Activated naive CD8-positive, alpha-beta T cell treated with anti-CD3 and anti-CD28 coated beads, Interleukin-2, amount 10 ng/mL, durations not matched to agents 7 days and 5 days (primary cell): Measurements from ENCODE around the gene ADISSP. TPM values are rescaled to one million over a fixed set of nuclear protein-coding genes. Genes with fewer than 3 reads are reported as not detected.
A peak's percentile ranks its signal among the peaks of the same experiment; 100 is the strongest.

Experiments
- ATAC-seq: fragments of 150-1000 bp; cut with Tn5 transposase; one replicate; pipeline ENCODE4 v1.10.0; 2021; ENCODE audit warnings: low read depth, moderate library complexity
- POLR2A ChIA-PET: fragments of 350-600 bp; sonication (Branson Sonifier 250); formaldehyde crosslinking; loops from one replicate; lab custom pipeline; 2021; ENCODE audit warnings: antibody characterized with exemption; lab: Charles Lee
- DNase-seq: peaks from one replicate; pipeline ENCODE4 v3.0.0; 2021
- H3K27ac Mint-ChIP-seq: one replicate; pipeline ENCODE4 v1.8.0; 2022; ENCODE audit warnings: mild to moderate bottlenecking, mixed read lengths
- H3K27me3 Mint-ChIP-seq: one replicate; pipeline ENCODE4 v1.8.0; 2022; ENCODE audit warnings: mild to moderate bottlenecking, moderate library complexity, mixed read lengths
- H3K36me3 Mint-ChIP-seq: one replicate; pipeline ENCODE4 v1.8.0; 2021; ENCODE audit warnings: mild to moderate bottlenecking, mixed read lengths
- H3K4me1 Mint-ChIP-seq: one replicate; pipeline ENCODE4 v1.8.0; 2021; ENCODE audit warnings: mixed read lengths
- H3K4me3 Mint-ChIP-seq: one replicate; pipeline ENCODE4 v1.8.0; 2022; ENCODE audit warnings: mild to moderate bottlenecking, moderate library complexity, mixed read lengths
- H3K9me3 Mint-ChIP-seq: one replicate; pipeline ENCODE4 v1.8.0; 2021; ENCODE audit warnings: mixed read lengths
- total RNA-seq, 2 experiments: library from RNA; stranded (reverse); gene quantifications; one replicate each; pipeline ENCODE4 v1.2.3, GENCODE V29; 2021

ADISSP gene
- total RNA-seq, 2 experiments from 2014 or later, result 21.9 to 22.1 TPM

GRCh38 chr20:3733119-3733995 lies 34.2 kb downstream of the ADISSP start:
- Mint-ChIP-seq H3K27me3 (peaks cover 37% of the 10 kb centered on the region), H3K9me3 (no peaks in the 10 kb centered on the region)
- no peak for DNase-seq

GRCh38 chr20:3732327-3733118 lies 35.0 kb downstream of the ADISSP start, which contains the start of gene HSPA12B:
Gene HSPA12B (plus strand): TSS chr20:3732685. CDS start chr20:3738675, 5,990 bp downstream.
- peaks cover 44% of the 10 kb centered on the region for H3K27me3 Mint-ChIP-seq
- DNase-seq (no peak), ATAC-seq (no peak)
- H3K27ac Mint-ChIP-seq, result no peak within 1 kb of the TSS
- H3K36me3 Mint-ChIP-seq, result no peaks in the 10 kb centered on the region
- POLR2A ChIA-PET, result interaction anchor here (1.6 kb wide), 1 partner anchor 15 kb away, joined by 3 read pairs; no protein-coding TSS in a partner anchor
- H3K9me3 Mint-ChIP-seq, result no peaks in the 10 kb centered on the region
- H3K4me3 Mint-ChIP-seq, result no peak within 1 kb of the TSS
- peaks cover 7% of the 10 kb centered on the region for H3K4me1 Mint-ChIP-seq

More at GRCh38 chr20:3733119-3733995, 34.2 kb downstream of the ADISSP start:
- H3K4me1 Mint-ChIP-seq, result peaks cover 7% of the 10 kb centered on the region
- H3K36me3 Mint-ChIP-seq, result no peaks in the 10 kb centered on the region
- H3K4me3 Mint-ChIP-seq, result no peak overlapping the region
- ATAC-seq, result no peak
- H3K27ac Mint-ChIP-seq, result no peak overlapping the region
- POLR2A ChIA-PET, result interaction anchor here (1.6 kb wide), 1 partner anchor 14 kb away, joined by 3 read pairs; no protein-coding TSS in a partner anchor

DNA sequence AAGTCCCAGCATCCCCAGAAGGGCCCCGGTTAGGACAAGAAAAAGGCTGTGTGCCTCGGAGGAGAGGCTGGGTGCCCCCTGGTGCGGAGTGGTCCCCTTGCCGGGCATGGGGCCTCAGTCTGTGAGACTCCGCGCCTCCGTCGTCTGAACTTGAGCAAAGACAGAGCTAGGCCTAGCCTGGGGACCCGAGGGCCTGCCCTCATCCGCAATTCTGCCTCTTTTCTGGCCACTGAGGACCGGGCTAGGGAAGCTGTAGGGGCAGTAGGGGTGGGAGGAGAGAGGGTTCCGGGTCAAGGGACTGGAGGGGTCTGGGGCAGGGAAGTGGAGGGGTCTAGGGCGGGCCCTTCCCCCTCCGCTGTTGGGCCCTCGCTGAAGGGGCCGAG lies 35.6 kb downstream of the ADISSP start:
- H3K4me3 Mint-ChIP-seq, result no peak overlapping the region
- peaks cover 49% of the 10 kb centered on the region for H3K27me3 Mint-ChIP-seq
- H3K36me3 Mint-ChIP-seq, result no peaks in the 10 kb centered on the region
- ATAC-seq (no peak), DNase-seq (no peak)
- POLR2A ChIA-PET, result interaction anchor here (1.6 kb wide), 1 partner anchor 16 kb away, joined by 3 read pairs; no protein-coding TSS in a partner anchor
- no peaks in the 10 kb centered on the region for H3K9me3 Mint-ChIP-seq
- H3K27ac Mint-ChIP-seq, result no peak overlapping the region
- peaks cover 7% of the 10 kb centered on the region for H3K4me1 Mint-ChIP-seq

DNA sequence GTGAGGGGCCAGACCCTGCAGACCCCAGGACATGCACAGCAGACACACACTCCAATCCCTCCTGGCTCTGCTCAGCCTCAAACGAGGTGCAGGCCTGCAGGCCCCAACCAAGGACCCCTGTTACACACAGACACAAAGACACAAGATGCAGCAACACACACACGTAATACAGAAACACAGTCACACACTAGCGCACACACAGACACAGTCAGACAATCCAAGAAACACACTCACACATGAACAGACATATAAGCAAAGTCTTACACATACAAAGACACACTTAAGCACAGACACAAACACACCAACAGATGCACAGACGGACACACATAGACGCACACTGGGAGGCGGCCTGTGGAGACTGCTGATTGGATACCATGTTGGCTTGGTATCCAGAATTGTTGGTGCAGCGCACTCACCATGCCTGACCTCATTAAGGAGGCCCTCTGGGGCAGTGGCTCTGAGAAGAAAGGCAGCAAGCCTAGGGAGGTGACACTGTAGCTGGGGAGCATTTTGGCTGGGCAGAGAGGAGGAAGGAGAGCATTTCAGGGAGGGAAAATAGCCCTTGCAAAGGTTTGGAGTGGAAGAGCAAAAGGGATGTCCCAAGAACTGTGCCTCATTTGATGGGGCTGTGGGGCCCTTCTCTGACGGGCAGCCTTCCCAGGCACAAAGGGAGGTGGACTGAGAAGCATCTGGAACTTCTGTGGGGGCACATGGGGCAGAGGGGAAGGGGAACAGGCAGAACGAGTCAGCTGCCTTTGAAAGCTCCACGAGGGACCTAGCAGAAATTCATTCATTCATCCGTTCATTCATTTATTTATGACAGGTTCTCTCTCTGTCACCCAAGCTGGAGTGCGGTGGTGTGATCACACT lies 36.5 kb downstream of the ADISSP start:
- peak overlapping the region; percentile 1 for H3K27ac Mint-ChIP-seq
- DNase-seq (no peak), ATAC-seq (no peak)
- no peaks in the 10 kb centered on the region for H3K9me3 Mint-ChIP-seq
- no peaks in the 10 kb centered on the region for H3K36me3 Mint-ChIP-seq
- peaks cover 54% of the 10 kb centered on the region for H3K27me3 Mint-ChIP-seq
- H3K4me3 Mint-ChIP-seq, result no peak overlapping the region
- peaks cover 7% of the 10 kb centered on the region for H3K4me1 Mint-ChIP-seq
- POLR2A ChIA-PET, result no interaction called here

- Mint-ChIP-seq H3K36me3 (no peaks in the 10 kb centered on the region), H3K9me3 (no peaks in the 10 kb centered on the region), H3K27me3 (peaks cover 54% of the 10 kb centered on the region), H3K27ac (no peak overlapping the region), H3K4me1 (peaks cover 7% of the 10 kb centered on the region), H3K4me3 (no peak overlapping the region)
- DNase-seq (no peak), ATAC-seq (no peak)
- POLR2A ChIA-PET, result no interaction called here
Observed at GRCh38 chr20:3729811-3730540, 37.6 kb downstream of the ADISSP start.

DNA sequence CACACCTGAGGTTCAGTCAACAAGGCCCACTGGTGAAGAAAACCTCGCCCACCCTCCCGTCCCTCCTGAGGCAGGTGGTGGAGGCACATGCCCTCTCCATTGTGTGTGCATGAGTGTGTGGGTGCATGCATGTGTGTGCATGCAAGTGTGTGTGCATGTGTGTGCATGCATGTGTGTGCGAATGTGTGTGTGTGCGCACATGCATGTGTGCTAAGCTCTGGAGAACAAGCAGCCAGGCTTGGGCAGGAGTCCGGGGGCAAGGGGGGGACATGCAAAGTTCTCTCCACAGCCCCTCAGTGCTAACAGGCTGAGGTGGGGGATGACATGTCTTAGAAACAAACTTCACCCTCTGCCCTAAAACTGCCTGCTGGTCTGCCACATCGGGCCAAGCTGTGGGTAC lies 38.2 kb downstream of the ADISSP start:
- peaks cover 7% of the 10 kb centered on the region for H3K4me1 Mint-ChIP-seq

DNA sequence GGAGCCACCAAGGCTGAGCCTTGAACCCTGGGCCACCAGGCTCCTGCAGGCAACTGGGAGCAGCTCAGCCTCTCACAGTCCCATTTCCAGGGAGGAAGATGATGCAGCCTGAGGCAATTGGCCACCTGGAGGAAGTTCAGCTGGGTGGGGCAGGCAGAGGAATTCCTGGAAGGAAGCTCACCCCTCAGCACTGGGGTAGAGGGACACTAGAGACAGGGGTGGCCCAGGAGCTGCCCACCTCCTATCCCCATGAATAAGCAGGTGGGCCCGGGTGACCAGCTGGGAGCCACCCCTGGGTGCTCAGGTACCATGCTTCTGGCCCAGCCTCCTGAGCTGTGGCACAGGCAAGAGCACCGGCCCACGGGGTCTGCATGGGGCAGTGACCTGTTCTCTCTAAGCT lies 38.7 kb downstream of the ADISSP start:
- H3K36me3 Mint-ChIP-seq, result no peaks in the 10 kb centered on the region
- no peaks in the 10 kb centered on the region for H3K9me3 Mint-ChIP-seq
- POLR2A ChIA-PET, result no interaction called here
- peaks cover 7% of the 10 kb centered on the region for H3K4me1 Mint-ChIP-seq
- no peak for ATAC-seq
- no peak overlapping the region for H3K4me3 Mint-ChIP-seq
- H3K27me3 Mint-ChIP-seq, result peaks cover 55% of the 10 kb centered on the region
- no peak overlapping the region for H3K27ac Mint-ChIP-seq
- DNase-seq, result no peak

More for the DNA sequence above, 38.2 kb downstream of the ADISSP start:
- peaks cover 52% of the 10 kb centered on the region for H3K27me3 Mint-ChIP-seq
- no peak for DNase-seq
- no peak overlapping the region for H3K27ac Mint-ChIP-seq
- no peaks in the 10 kb centered on the region for H3K36me3 Mint-ChIP-seq
- no peak overlapping the region for H3K4me3 Mint-ChIP-seq
- POLR2A ChIA-PET, result no interaction called here
- no peak for ATAC-seq
- H3K9me3 Mint-ChIP-seq, result no peaks in the 10 kb centered on the region

GRCh38 chr20:3728354-3728753 lies 39.2 kb downstream of the ADISSP start:
- Mint-ChIP-seq H3K9me3 (no peaks in the 10 kb centered on the region), H3K4me1 (peaks cover 7% of the 10 kb centered on the region), H3K27ac (no peak overlapping the region), H3K27me3 (peaks cover 50% of the 10 kb centered on the region), H3K36me3 (no peaks in the 10 kb centered on the region), H3K4me3 (no peak overlapping the region)
- no peak for ATAC-seq
- POLR2A ChIA-PET, result no interaction called here
- no peak for DNase-seq

DNA sequence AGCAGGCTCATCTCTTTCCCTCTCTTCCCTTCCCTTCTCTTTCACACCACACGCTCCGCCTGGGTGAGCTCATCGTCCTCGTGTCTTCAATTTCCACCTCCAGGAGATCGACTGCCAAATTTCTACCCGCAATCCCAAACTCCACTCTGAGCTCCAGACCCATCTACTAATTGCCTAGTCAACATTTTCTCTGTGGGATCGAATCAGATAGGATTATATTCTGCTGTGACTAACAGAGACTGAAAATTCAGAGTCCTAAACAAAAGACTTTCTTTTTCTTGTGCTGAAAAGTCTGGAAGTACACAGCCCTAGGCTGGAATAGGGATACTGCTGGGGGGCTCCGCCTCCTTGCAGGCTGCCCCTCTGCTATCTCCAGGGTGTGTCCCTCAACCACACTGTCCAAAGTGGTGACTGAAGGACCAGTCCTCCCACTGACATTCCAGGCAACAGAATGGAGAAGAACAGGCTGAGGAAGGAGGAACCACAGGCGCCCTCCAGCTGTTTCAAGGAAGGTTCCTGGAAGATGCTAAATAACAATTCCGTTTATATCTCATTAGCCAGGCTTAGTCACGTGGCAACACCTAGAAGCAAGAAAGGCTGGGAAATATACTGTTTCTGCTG lies 40.0 kb downstream of the ADISSP start:
- Mint-ChIP-seq H3K36me3 (no peaks in the 10 kb centered on the region), H3K9me3 (no peaks in the 10 kb centered on the region), H3K4me1 (peaks cover 7% of the 10 kb centered on the region), H3K27ac (no peak overlapping the region), H3K27me3 (peaks cover 50% of the 10 kb centered on the region), H3K4me3 (no peak overlapping the region)
- POLR2A ChIA-PET, result no interaction called here
- DNase-seq, result no peak
- no peak for ATAC-seq

DNA sequence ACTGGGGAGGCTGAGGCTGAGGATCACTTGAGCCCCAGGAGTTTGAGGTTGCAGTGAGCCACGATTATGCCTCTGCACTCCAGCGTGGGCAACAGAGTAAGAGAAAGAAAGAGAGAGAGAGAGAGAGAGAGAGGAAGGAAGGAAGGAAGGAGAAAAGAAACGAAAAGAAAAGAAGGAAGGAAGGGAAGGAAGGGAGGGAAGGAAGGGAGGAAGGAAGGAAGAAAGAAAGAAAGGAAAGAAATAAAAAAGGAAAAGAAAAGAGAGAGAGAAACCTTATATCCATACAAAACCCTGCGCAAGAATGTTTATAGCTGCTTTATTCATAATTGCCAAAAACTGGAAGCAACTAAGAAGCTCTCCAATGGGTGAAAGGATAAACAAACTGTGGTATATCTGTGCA lies 43.2 kb downstream of the ADISSP start:
- Mint-ChIP-seq H3K36me3 (no peaks in the 10 kb centered on the region), H3K27ac (no peak overlapping the region), H3K4me3 (no peak overlapping the region), H3K9me3 (no peaks in the 10 kb centered on the region), H3K4me1 (peaks cover 3% of the 10 kb centered on the region), H3K27me3 (peaks cover 49% of the 10 kb centered on the region)
- DNase-seq (no peak), ATAC-seq (no peak)
- POLR2A ChIA-PET, result no interaction called here

DNA sequence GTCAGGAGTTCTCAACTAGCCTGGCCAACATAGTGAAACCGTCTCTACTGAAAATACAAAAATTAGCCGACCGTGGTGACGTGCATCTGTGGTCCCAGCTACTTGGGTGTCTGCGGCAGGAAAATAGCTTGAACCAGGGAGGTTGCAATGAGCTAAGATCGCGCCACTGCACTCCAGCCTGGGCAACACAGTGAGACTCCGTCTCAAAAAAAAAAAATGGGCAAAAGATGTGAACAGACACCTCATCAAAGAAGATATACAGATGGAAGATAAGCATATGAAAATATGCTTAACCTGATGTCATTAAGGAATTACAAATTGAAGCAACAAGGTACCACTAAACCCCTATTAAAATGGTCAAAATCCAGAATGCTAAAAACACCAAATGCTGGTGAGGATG lies 44.3 kb downstream of the ADISSP start:
- H3K27ac Mint-ChIP-seq, result no peak overlapping the region
- H3K4me1 Mint-ChIP-seq, result peaks cover 3% of the 10 kb centered on the region
- no peaks in the 10 kb centered on the region for H3K9me3 Mint-ChIP-seq
- no peak for ATAC-seq
- H3K36me3 Mint-ChIP-seq, result no peaks in the 10 kb centered on the region
- POLR2A ChIA-PET, result no interaction called here
- peaks cover 49% of the 10 kb centered on the region for H3K27me3 Mint-ChIP-seq
- DNase-seq, result no peak
- no peak overlapping the region for H3K4me3 Mint-ChIP-seq

GRCh38 chr20:3721912-3722311 lies 45.6 kb downstream of the ADISSP start:
- POLR2A ChIA-PET, result no interaction called here
- Mint-ChIP-seq H3K27ac (no peak overlapping the region), H3K4me3 (no peak overlapping the region), H3K36me3 (no peaks in the 10 kb centered on the region), H3K4me1 (peaks cover 3% of the 10 kb centered on the region), H3K27me3 (peaks cover 38% of the 10 kb centered on the region), H3K9me3 (no peaks in the 10 kb centered on the region)
- ATAC-seq, result no peak
- DNase-seq, result no peak
